A673 (cell line): Measurements from ENCODE around the gene DCAF17.

Source experiments
- CTCF ChIP-seq: fragments of 300-800, 200-600 bp; sonication (generic); conservative IDR thresholded peaks from 2 replicates; pipeline ENCODE4 v1.5.1; 2017; ENCODE audit warnings: low read depth, mild to moderate bottlenecking, antibody characterized with exemption, low read length, moderate library complexity, mixed read lengths
- EZH2 ChIP-seq: fragments of 200-600 bp; sonication (generic); IDR thresholded peaks from 2 replicates; pipeline ENCODE4 v1.6.1; 2017; ENCODE audit warnings: borderline replicate concordance, low read depth, mild to moderate bottlenecking, mixed read lengths, antibody characterized with exemption, low read length; ENCODE audit not compliant: poor library complexity, severe bottlenecking

DNA sequence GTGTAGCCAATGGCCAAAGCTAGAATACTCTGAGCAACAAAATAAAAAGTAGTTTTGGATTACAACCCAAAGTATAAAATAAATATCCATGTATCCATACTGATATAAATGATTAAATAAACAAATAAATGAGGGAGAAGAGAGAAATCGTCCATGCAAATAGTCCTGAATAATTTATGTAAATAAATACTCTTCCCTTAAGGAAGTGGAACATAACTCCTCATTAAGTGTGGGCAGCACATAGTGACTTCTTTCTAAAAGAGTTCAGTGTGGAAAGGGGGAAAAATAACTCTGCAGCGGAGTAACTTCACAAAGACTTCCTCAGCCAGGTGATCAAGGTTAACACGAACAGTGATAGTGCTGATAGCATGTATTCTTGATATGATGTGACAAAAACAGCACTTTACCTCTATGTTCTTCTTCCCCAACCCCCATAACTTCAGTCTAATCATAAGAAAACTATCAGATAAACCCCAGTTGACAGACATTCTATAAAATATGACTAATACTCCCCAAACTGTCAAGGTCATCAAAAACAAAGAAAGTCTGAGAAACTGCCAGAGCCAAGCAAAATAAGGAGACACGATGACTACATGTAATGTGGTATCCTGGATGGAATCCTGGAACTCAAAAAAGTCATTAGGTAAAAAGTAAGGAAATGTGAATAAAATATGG, 31.0 kb upstream of the DCAF17 start:
- TF ChIP-seq CTCF (no peak), EZH2 (no peak)
